Left renal pelvis (tissue), 4 donors: ENCODE data around the gene RNF121. TPM values are rescaled to one million over a fixed set of nuclear protein-coding genes. Genes with fewer than 3 reads are reported as not detected.

ENCODE experiments used
- DNase-seq, 4 donors: peaks; one replicate each; pipeline ENCODE4 v3.0.0-alpha.2; 2013; ENCODE audit warnings: low read depth in 4 of 4, low spot score in 3 of 4
- polyA plus RNA-seq, 4 donors: library from polyadenylated mRNA; unstranded; fragments of 120-200 nt; gene quantifications; one replicate each; pipeline ENCODE4 v1.2.1, GENCODE V29; 2013; ENCODE audit not compliant: insufficient read length in 4 of 4

The RNF121 gene
- polyA plus RNA-seq, 4 donors: 33.4 to 45.1 (median 41.4) TPM

DNA sequence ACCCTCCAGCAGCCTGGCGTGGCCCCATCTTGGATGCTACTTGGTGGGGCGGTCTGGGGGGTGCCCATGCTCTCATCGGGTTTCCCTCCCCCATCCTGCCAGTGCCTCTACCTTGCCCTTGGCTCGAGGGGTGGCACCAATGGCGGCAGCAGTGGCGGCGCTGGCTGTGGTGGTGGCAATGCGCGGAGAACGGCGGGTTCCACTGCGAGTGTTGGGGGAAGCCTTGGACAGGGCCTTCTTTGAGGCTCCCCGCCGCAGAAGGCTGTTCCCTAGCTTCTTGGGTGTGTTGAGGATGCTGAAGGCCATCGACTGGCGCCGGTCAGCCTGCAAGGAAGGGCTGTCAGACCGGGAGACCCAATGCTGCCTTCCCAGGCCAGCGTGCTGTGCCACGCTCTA, 74.9 kb downstream of the RNF121 start:
- DNase-seq: no peak

DNA sequence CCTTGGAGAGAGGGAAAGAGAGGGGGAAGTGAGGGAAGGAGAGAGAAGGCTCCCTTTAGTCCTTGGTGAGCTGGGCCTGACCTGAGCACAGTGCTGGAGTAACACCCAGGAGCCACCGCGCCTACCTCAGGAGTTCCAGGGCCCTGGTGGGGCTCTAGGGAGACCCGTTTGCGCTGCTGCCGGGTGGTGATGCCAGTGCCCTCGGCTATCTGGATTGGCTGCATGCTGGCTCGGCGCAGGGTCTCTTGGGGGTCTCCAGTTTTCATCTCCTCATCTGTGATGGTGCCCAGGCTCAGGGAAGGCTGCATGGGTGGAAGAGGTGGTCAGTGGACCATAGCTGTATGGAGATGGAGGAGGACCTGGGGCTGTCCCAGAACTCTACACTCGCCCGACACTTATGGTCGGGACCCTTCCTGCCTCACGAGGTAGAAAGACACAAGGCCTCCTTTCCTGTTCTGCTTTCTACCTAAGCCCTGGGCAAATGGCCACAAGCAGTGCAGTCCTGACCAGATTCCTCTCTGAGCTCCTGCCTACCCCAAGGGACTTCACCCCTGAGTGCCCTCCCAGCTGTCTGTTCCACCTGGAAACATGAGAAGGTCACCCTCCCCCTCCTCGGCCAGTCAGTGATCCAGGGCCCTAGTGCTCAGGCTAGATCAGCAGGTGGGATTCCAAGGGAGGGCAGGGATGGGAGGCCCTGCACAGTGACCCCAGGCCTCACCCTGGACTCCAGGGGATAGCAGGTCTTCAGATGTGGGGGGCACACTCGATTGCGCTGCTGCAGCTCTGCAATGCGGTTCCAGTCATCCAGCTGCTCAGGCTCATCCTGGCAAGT, 75.9 kb downstream of the RNF121 start:
- DNase-seq: no peak

DNA sequence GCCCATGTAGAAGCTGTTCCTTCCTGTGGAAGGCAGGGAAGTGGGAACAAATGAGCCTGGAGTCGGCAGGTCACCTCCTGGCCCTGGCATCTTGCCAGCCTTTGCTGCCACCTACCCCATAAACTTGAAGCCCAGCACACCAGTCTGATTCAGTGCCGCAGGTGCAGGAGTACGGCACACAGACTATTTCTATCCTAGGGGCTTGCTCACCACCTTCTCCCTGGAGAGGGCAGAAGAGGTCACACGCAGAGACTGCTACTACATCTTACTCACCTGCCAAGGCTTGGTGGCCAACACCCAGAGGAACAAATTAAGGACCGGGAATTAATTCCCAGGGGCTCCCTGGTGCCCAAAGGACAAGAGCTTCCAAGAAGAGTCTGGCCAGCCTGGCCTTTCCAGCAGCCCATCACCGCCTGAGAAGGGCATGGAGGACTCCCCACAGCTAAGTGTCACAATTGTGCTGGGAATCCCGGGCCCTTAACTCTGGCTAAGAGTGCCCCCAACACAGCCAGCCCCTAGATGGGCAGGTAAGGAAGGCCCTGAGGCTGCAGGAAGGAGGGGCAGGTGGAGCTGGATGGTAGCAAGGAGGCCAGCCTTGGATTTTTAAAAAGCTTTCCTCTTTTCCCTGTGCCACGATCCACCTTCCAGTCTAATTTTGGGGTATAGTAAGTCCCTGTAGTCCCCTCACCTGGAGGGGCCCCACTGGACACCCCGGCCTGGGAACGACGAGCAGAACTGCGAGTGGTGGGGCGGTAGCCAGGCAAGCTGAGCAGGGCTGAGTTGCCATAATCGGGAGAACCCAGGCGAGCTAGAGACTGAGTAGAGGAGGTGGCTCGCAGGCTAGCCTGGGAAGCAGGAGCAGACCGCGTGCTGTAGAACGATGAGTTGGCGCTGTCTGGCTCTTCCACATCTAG, 76.8 kb downstream of the RNF121 start:
- DNase-seq: no peak

DNA sequence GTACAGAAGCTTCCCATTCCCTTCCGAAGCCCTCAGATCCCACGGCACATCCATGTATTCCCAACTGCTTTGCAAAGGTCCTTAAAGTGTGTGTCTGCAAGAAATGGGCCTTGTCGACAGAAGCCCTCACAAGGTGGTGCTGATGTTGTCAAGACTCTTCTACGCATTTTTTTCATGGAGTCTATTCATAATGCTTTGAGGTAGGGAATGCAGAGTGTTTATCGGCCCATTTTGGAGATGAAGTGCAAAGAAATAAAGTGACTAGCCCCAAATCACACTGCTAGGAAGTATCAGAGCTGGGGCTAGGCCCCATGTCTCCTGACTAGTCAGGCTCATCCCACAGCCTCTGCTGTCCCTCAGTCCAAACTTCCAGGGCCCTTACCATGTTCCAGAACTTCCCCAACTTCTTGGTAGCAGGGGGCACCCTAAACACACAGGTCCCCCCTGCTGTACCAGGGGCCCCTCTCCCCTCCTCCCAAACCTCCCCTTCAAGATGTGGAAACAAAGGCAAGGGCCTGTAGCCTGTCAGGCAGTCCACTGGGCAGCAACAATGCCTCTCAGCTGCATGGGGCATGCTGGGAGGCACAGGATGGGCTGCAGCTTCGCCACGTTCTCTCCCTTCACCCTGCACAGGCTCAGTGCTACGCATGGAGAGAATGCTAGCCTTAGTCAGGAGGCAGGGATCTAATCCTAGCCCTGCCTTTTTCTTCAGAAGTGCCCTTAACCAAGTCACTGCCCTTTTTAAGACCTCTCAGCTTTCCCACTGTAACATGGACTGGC, 77.7 kb downstream of the RNF121 start:
- no peak for DNase-seq

DNA sequence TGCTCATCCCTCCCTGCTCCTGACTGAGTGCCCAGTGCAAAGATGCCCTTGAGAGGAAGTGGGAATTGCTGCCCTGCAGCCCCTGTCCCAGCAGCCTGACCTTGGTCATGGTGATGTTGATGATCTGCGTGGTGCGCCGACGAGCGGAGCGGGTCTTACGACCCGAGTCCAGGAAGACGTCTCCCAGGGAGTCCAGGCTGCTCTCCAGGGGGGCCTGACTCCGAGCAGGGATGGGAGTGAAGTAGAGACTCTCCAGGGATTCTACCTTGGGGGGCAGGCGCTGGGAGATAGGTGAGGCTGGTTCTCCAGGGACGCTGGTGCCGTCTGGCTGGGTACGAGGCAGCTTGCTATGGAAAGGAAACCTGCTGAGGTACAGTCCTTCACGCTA, 78.2 kb downstream of the RNF121 start:
- DNase-seq: no peak

DNA sequence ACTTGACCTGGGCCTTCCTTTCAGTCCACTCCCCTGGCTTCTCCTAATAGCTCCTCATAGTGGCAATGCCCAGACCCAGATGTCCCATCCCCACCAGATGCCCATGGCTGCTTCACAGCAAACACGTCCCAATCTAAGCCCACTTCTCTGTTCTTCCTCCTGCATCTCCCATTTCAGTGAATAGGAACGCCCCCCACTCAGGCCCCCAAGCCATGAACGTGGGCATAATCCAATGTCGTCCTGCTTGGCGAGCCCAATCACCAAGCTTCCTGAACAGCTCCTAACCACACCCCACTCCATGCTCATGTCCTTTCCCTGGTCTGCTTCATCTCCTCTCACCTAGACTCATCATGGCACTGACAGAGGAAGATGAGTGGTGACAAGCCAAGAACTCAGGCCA, 78.7 kb downstream of the RNF121 start:
- no peak for DNase-seq

DNA sequence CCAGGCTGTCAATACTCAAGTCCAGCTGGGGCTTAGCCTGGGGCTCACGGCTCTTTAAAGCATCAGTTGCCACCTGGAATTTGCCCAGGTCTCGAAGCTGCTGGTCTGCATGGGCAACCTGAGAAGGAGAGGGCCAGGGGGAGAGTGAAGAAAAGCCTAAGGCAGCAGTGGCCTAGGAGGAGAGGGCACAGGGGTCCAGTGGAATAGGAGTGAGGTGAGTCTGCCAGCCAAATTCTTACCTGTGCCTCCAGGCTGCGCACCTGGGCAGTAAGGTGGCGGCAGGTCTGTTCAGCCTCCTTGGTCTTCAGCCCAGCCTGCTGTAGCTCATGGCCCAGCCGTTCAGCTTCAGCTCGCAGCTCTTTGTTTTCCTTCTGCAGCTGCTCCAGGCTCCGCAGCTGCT, 79.9 kb downstream of the RNF121 start:
- DNase-seq: no peak

DNA sequence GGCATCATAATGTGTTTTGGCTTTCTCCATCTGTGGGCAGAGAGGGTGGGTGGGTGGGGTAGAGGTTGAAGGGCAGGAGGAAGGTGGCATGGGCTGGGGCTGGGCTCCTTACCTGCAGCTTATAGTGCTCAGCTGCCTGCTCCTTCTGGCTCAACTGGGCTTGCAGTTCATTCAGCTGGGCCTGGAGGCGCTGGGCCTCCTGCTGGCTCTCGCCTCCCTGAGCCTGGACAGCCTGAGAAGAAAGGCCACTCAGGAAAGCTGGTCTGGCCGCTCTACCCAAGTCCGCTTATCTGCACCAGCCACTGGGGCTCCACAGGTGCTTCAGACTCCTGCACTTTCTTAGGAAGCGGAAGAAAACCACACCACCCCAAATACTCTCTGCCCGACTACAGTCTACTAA, 80.3 kb downstream of the RNF121 start:
- DNase-seq: no peak

DNA sequence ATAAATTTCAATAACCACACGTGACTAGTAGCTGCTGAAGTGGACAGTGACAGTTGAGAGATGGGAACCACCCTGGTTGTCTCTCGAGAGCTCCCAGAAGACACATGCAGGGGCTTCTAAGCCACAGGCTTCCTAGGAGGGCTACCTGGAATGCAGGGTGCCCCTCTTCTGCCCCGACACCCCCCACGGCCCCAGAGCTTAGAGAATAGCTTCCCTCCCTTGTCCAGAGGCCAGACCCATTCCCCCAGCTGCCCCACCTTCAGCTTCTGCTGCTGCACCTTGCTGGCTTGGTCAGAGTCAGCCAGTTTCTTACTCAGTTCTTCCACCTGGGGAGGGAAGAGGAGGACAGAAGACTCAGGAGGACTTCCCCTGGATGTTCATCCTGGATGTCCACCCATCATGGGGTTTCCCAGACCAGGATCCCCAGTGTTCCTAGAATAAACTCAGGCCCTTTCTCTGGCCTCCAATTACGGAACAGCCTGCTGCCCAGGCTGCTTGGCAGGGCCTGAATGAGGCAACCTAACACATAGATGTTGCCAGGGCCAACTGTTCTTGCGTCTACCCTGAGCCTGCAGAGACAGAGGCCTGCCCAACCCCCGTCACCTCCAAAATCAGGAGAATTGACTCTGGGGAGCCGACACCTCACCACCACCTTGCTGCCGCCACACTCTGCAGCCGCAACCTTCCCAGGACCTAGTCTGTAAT, 81.8 kb downstream of the RNF121 start:
- no peak for DNase-seq

DNA sequence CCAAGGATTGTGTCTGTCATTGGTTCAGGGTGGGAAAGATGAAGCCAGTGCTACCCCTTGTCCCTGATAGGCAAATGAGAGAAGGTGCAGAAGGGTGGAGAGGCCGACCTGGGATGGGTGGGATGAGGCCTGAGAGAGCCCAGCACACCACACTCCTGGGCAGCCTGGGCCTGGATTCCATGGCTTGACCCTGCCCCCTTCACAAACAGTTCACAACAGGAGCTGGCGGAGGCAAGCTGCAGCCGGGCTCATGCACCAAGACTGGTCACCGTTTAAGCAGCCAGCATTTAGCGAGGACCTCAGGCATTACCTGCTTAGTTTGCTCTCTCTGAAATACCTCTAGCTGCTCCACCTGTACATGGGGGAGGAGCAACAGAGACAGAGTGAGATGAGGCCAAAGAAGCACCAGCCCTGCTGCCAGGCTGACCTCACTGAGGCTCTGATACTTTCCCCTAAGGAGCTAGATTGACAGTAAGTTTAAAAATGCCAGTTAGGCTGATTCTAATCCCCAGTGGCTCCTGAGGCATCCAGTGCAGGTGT, 83.3 kb downstream of the RNF121 start:
- DNase-seq: no peak

DNA sequence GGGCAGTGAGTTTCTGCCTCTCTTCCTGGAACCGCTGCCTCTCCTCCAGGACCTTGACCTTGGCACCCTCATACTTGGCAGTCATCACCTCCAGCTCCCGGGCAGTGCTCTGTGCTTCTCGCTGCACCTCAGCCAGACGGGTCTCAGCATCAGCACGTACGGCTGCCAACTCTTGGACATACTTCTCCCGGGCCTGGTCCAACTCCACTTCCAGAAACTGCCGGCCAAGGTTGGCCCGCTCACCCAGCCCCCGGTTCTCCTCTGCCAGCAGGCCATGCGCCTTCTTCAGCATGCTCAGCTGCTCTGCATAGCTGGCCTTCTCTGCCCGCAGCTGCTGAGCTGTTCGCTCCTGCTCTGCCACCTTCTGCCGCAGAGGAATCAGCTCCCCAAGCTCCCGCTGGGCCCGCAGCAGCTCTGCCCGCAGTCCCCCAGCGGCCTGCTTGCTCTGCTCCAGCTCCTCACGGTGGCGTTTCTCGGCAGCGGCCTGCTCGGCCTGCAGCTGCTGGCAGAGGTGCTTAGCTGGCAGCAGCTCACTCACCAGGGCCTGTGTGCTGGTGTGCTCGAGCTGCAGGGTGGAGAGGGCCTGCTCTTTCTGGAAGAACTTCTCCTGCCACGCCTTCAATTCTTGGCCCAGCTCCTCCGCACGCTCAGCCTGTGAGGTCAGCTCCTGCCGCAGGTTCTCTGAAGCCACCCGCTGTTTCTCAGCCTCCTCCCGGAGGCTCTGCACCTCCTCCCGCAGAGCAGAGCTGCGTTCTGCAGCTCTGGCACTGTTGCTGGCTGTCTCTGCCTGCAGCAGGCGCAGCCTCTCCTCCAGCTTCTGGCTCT, 84.3 kb downstream of the RNF121 start:
- DNase-seq: no peak

DNA sequence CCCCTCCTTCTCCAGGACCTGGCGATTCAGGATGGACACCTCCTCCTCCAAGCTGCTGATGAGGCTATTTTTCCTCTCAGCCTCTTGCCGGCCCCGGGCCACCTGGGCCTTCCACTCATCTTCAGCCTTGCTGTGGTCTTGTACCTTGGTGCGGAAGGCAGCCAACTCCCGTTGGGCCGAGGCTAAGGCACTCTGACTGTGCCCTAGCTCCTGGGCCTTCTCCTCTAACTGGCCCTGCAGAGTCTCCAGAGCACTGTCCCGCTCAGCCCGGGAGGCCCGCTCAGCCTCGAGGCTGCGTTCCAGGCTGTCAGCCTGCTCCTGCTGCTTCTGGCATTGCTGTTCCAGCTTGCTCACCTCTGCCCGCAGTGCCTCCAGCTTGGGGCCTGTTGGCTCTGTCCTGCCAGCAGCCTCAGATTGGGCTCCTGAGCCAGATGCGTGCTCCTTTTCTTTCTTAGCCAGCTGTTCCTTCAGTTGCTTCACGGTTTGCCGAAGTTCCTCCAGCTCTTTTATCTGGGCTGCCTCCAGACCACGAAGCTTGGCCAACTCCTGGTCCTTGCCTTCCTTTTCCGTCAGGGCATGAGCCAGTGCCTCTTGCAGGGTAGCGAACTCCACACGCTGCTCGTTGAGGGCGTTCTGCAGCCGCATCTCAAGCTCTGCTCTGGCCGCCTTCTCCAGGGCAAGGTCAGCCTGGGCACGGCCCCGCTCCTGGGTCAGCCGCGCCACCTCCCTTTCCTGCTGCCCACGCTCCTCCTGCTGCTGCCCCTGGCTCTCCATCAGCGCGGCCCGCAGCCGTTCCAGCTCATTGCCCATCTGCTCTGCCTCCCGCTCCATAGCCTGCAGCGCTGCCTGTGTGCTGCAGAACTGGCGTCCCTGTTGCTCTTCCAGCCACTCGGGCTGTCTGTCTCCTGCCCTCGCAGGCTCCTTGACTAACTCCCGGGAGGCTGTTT, 85.2 kb downstream of the RNF121 start:
- DNase-seq: no peak

DNA sequence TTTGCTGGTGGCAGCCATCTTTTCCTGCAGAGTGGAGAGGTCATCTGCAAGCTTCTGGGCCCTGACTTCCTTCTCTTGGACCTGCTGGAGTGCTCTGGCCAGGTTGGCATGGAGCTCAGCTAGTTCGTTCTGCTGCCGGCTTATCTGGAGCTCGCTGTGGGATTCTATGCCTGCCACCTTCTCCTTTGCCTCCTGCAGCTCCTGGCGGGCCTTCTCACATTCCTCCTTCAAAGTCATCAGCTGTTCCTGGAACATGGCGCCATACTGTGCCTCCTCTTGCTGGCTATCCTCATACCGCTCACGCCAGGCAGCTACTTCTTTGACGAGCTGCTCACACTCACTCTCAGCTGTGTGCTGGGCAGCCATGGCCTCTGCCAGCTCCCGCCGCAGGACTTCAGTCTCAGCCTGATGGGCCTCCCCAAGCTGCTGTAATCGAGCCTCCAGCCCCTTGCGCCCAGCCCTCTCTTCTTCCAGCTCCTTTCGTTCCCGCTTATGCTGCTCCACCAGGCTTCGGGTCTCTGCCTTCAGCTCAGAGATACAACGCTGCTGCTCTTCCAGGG, 86.0 kb downstream of the RNF121 start:
- DNase-seq: no peak

DNA sequence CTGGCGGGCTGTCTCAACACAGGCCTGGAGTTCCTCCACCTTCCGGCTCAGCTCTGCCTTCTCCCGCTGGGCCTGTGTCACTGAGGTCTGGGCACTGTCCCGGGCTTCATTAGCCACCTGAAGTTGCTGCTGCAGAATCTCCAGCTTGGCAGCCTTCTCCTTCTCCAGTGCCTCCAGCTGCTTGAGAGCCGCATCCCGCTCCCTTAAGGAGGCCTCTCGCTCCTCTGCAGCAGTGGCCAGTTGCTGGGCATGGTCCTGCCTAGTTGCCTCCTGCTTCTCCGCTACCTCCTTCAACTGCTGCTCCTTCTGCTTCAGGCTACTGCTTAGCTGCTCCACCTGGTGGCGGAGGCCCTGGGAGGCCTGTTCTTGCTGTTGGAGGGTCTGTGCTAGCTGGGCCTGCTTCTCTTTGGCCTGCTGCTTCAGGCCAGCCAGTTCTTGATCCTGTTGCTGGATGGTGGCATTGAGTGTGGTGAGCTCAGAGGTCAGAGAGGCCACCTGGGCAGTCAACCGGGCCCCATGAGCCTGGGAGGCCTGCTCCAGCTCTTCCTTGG, 86.7 kb downstream of the RNF121 start:
- DNase-seq: no peak

DNA sequence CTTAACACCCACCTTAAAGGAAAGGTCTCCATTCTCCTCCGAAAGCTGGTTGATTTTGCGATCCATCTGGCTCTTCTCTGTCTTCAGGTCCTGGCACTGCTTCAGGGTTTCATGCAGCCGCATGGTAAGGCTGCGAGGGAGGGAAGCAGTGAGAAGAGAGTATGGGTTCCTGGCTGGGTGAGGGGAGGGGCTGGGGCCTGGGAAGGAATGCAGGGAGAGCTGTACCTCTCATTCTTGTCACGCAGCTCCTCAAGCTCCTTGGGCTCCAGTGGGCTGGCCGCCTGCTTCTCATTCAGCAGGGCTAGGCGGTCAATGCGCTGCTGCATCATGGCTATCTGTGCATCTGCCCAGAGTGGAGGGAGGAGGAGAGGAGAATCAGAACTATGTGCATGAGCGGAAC, 89.3 kb downstream of the RNF121 start:
- DNase-seq: no peak

DNA sequence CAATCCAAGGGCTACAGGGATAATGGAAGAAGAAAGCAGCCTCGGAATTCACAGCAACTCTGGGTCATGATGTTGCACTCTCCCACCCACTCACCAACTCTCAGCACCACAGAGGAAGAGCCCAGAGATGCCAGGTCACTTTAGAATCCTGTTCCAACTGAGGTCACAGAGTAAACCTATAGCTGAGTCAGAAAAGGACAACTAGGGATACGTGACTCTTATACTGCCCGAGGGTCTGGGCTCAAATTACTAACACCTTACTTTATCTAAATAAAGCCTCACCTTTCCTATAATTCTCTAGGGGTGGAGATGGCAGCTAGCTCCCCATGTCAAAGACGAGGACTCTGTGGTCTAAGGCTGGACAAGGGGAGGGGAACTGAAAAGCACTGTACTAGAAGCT, 94.5 kb downstream of the RNF121 start:
- no peak for DNase-seq

DNA sequence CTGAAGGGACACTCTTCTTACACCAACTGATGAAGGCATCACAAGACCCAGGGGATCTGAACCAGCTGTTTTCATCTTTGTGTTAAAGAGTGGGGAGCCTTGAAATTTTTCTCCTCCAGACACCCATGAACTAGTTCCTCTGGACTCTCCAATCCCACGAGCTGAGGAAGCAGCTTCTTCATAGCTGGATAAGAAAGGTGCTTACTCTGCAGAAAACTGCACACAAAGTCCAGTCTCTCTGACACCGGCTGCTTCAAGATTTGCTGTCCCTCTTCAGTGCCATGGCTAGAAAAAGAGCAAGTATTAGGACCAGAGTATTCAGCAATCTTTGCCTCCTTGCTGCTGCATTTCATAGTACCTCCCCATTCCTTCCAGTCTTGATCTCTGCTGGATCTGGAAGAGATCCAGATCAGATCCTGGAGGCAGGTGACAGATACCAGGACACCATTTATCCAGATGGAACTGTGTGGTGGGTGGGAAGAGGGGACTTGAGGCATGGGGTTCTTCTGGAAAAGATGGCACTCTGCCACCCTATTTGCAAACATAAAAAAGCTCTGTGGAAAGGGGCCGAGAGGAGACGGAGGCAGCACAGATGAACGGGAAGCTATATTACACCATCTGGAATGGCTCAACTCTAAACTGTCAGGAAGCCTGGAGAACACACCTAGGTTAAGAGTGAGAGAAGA, 95.4 kb downstream of the RNF121 start:
- no peak for DNase-seq
